Endothelial cell of umbilical vein (primary cell): ENCODE measurements around the gene FMN2.

Experiments
- CTCF ChIP-seq, 2 donors: IDR thresholded peaks; 1 replicate in 1 of 2; 2 replicates in 1 of 2; pipeline ENCODE4 v1.5.1; 2011; ENCODE audit warnings: low read length in 2 of 2, mild to moderate bottlenecking in 2 of 2, moderate library complexity in 2 of 2, control low read depth in 1 of 2, inconsistent platforms in 1 of 2, low read depth in 1 of 2; ENCODE audit not compliant: insufficient read depth in 1 of 2; ENCODE audit errors: extremely low read depth in 1 of 2
- EZH2 ChIP-seq: IDR thresholded peaks from 2 replicates; pipeline ENCODE4 v1.6.1; 2012; ENCODE audit warnings: borderline replicate concordance, low read depth, mild to moderate bottlenecking, moderate library complexity, low read length, inconsistent platforms; ENCODE audit not compliant: severe bottlenecking
- GATA2 ChIP-seq: IDR thresholded peaks from 2 replicates; pipeline ENCODE4 v1.7.0; 2011; ENCODE audit warnings: low read depth, mild to moderate bottlenecking, moderate library complexity, mixed read lengths, low read length; ENCODE audit not compliant: insufficient read length, insufficient read depth
- POLR2A ChIP-seq: IDR thresholded peaks from 2 replicates; pipeline ENCODE4 v1.6.1; 2012; ENCODE audit warnings: low read depth, mild to moderate bottlenecking, control low read depth, low read length
- POLR2AphosphoS5 ChIP-seq: IDR thresholded peaks from 2 replicates; pipeline ENCODE4 v1.6.1; 2012; ENCODE audit warnings: low read depth, mild to moderate bottlenecking, control low read depth, low read length, moderate library complexity; ENCODE audit not compliant: insufficient read depth

GRCh38 chr1:240524356-240525069 lies 432.8 kb downstream of the FMN2 start:
- TF ChIP-seq POLR2A (no peak), CTCF (IDR thresholded peaks at IDR 0.05; ENCODE audit: extremely low read depth in 1 of 2, insufficient read depth in 1 of 2, low read depth in 1 of 2, low read length in 2 of 2) (no peak), POLR2AphosphoS5 (no peak), EZH2 (no peak), GATA2 (no peak)
